GM12878 (cell line): Measurements from ENCODE around the gene GSTM2. TPM values are rescaled to one million over a fixed set of nuclear protein-coding genes. Genes with fewer than 3 reads are reported as not detected.

Source experiments
- ATAC-seq: fragments of 200-7000 bp; cut with Tn5 transposase; 3 replicates; pipeline ENCODE4 v1.9.1; 2020; ENCODE audit warnings: mild to moderate bottlenecking, moderate library complexity
- BruUV-seq: library from RNA; stranded (reverse); fragments of 400-500 nt; replicated peaks from 2 replicates; lab custom pipeline; 2021; lab: Mats Ljungman, UMichigan
- CTCF ChIA-PET: fragments of 300-600 bp; sonication (Branson Sonifier 250); formaldehyde crosslinking; extraction: SDS; loops from one replicate; lab custom pipeline; 2021; ENCODE audit warnings: inconsistent platforms; lab: Yijun Ruan, JAX
- POLR2A ChIA-PET: fragments of 350-600 bp; formaldehyde crosslinking; extraction: SDS; loops from one replicate; lab custom pipeline; 2021; ENCODE audit warnings: inconsistent platforms; lab: Charles Lee
- RAD21 ChIA-PET: fragments of 300-600 bp; sonication (Branson Sonifier 250); formaldehyde crosslinking; loops from one replicate; lab custom pipeline; 2023; ENCODE audit warnings: antibody characterized with exemption; ENCODE audit not compliant: unreplicated experiment; lab: Charles Lee
- SMC1A ChIA-PET: fragments of 300-600 bp; sonication (Branson Sonifier 250); formaldehyde crosslinking; loops from one replicate; lab custom pipeline; 2023; ENCODE audit not compliant: unreplicated experiment, uncharacterized antibody; lab: Charles Lee
- DNase-seq: peaks from one replicate; pipeline ENCODE4 v3.0.0-alpha.2; 2011; ENCODE audit warnings: low read depth, low spot score
- FAIRE-seq: peaks from 3 replicates; lab custom pipeline; 2011; peaks lifted over from hg19 to GRCh38; lab: Jason Lieb, UNC
- H2AFZ ChIP-seq: 2 replicates; pipeline ENCODE4 v1.6.0; 2011; ENCODE audit warnings: low read depth, low read length, control low read depth; ENCODE audit not compliant: control insufficient read depth
- H3K27ac ChIP-seq: 2 replicates; pipeline ENCODE4 v1.5.1; 2011; ENCODE audit warnings: control low read depth; ENCODE audit not compliant: control insufficient read depth, insufficient read depth
- H3K27me3 ChIP-seq, 2 experiments: replicated peaks in 1 of 2; 2 replicates each; pipeline versions ENCODE4 v1.6.0 to v1.6.1; 2011; ENCODE audit warnings: low read length in 1 of 2; ENCODE audit not compliant: control insufficient read depth in 2 of 2, insufficient read depth in 2 of 2
- H3K36me3 ChIP-seq, 2 experiments: 2 replicates each; pipeline ENCODE4 v1.5.1; 2011; ENCODE audit warnings: low read length in 1 of 2; ENCODE audit not compliant: control insufficient read depth in 2 of 2, insufficient read depth in 2 of 2
- H3K4me1 ChIP-seq: 2 replicates; pipeline ENCODE4 v1.6.1; 2011; ENCODE audit warnings: mild to moderate bottlenecking, low read length, moderate library complexity, mixed read lengths; ENCODE audit not compliant: control insufficient read depth, insufficient read depth
- H3K4me2 ChIP-seq: 2 replicates; pipeline ENCODE4 v1.6.0; 2011; ENCODE audit warnings: control low read depth; ENCODE audit not compliant: control insufficient read depth, insufficient read depth
- H3K4me3 ChIP-seq: fragments of 200-600 bp; sonication (generic); 2 replicates; pipeline ENCODE4 v1.5.1; 2016
- H3K79me2 ChIP-seq: 2 replicates; pipeline ENCODE4 v1.6.0; 2011; ENCODE audit warnings: low read length; ENCODE audit not compliant: control insufficient read depth, insufficient read depth
- H3K9ac ChIP-seq: 2 replicates; pipeline ENCODE4 v1.8.0; 2011; ENCODE audit warnings: low read length, control low read depth, mixed read lengths; ENCODE audit not compliant: control insufficient read depth, insufficient read depth
- H3K9me3 ChIP-seq: replicated peaks from 3 replicates; pipeline ENCODE4 v1.5.1; 2011; ENCODE audit warnings: mild to moderate bottlenecking, low read length; ENCODE audit not compliant: control insufficient read depth, insufficient read depth
- H4K20me1 ChIP-seq: 2 replicates; pipeline ENCODE4 v1.6.0; 2011; ENCODE audit not compliant: control insufficient read depth, insufficient read depth
- ATF2 ChIP-seq: IDR thresholded peaks from 2 replicates; pipeline ENCODE4 v1.6.1; 2012; ENCODE audit warnings: low read length, inconsistent platforms
- BCL11A ChIP-seq: IDR thresholded peaks from 2 replicates; pipeline ENCODE4 v1.6.1; 2011; ENCODE audit warnings: low read depth, low read length
- BCL3 ChIP-seq: IDR thresholded peaks from 2 replicates; pipeline ENCODE4 v1.6.1; 2011; ENCODE audit warnings: borderline replicate concordance, low read depth, mild to moderate bottlenecking, moderate library complexity, low read length; ENCODE audit not compliant: insufficient read depth, poor library complexity, severe bottlenecking
- BCLAF1 ChIP-seq: fragments of 450-650 bp; IDR thresholded peaks from 2 replicates; pipeline ENCODE4 v1.6.1; 2017; ENCODE audit warnings: antibody characterized with exemption, mild to moderate bottlenecking, moderate library complexity
- CBFB ChIP-seq: IDR thresholded peaks from 2 replicates; pipeline ENCODE4 v1.6.1; 2016; ENCODE audit warnings: antibody characterized with exemption, low read depth
- CHD2 ChIP-seq: IDR thresholded peaks from 2 replicates; pipeline ENCODE4 v1.6.1; 2011; ENCODE audit warnings: low read depth, low read length, improper control_type of control experiment, borderline replicate concordance
- CREB1 ChIP-seq: IDR thresholded peaks from 2 replicates; pipeline ENCODE4 v1.6.1; 2012; ENCODE audit warnings: low read depth, mild to moderate bottlenecking, inconsistent platforms
- ELK1 ChIP-seq: IDR thresholded peaks from 2 replicates; pipeline ENCODE4 v1.6.1; 2012; ENCODE audit warnings: low read depth, low read length, improper control_type of control experiment
- GABPA ChIP-seq: IDR thresholded peaks from 2 replicates; pipeline ENCODE4 v1.6.1; 2014; ENCODE audit warnings: antibody characterized with exemption, low read depth, mild to moderate bottlenecking, inconsistent platforms
- KDM1A ChIP-seq: fragments of 200-600 bp; sonication (generic); IDR thresholded peaks from 2 replicates; pipeline ENCODE4 v1.6.1; 2016; ENCODE audit warnings: borderline replicate concordance
- PKNOX1 ChIP-seq: fragments of 450-650 bp; IDR thresholded peaks from 2 replicates; pipeline ENCODE4 v1.6.1; 2016; ENCODE audit warnings: mild to moderate bottlenecking
- POLR2A ChIP-seq: IDR thresholded peaks from 2 replicates; pipeline ENCODE4 v1.6.1; 2011; ENCODE audit warnings: low read depth, mild to moderate bottlenecking, low read length
- RB1 ChIP-seq: fragments of 450-650 bp; formaldehyde crosslinking; IDR thresholded peaks from 2 replicates; pipeline ENCODE4 v1.6.1; 2017; ENCODE audit warnings: mild to moderate bottlenecking, borderline replicate concordance
- RFX5 ChIP-seq: IDR thresholded peaks from 2 replicates; pipeline ENCODE4 v1.6.1; 2011; ENCODE audit warnings: low read depth, low read length, improper control_type of control experiment
- RUNX3 ChIP-seq: IDR thresholded peaks from 2 replicates; pipeline ENCODE4 v1.6.1; 2012; ENCODE audit warnings: low read length, inconsistent platforms
- SMC3 ChIP-seq: IDR thresholded peaks from 2 replicates; pipeline ENCODE4 v1.6.1; 2011; ENCODE audit warnings: low read length, improper control_type of control experiment, borderline replicate concordance
- SREBF2 ChIP-seq: IDR thresholded peaks from 2 replicates; pipeline ENCODE4 v1.6.1; 2012; ENCODE audit warnings: mild to moderate bottlenecking, low read length
- STAT1 ChIP-seq: fragments of 450-650 bp; conservative IDR thresholded peaks from 2 replicates; pipeline ENCODE4 v1.6.1; 2014; ENCODE audit warnings: antibody characterized with exemption, mild to moderate bottlenecking
- WGBS: methylation state at CpG from one replicate; pipeline ENCODE4 v1.1.6; 2016; ENCODE audit warnings: low lambda C conversion rate; ENCODE audit not compliant: insufficient replicate concordance, insufficient coverage; ENCODE audit errors: missing lambda C conversion rate; 5-methylcytosine and 5-hydroxymethylcytosine counted together
- in situ Hi-C: fragments of 300-500 bp; cut with MboI; formaldehyde crosslinking; loops from 9 replicates; pipeline ENCODE4 v1.14.3; 2018; ENCODE audit warnings: mixed read lengths
- intact Hi-C: fragments of 100-400 bp; cut with micrococcal nuclease; formaldehyde crosslinking; loops from one replicate; pipeline ENCODE4 v1.14.2; 2022; ENCODE audit not compliant: unreplicated experiment
- polyA plus RNA-seq, 11 experiments: library from polyadenylated mRNA; depleted of rRNA in 4 of 11; unstranded in 6 of 11; stranded (reverse) in 5 of 11; fragments of >200 nt; fragmentation: Nextera tagmentation in 4 of 11; fragmentation: Illumina TruSeq in 1 of 11; extraction: Ambion mirVana in 4 of 11; extraction: Trizol in 1 of 11; gene quantifications; 1 replicate in 1 of 11; 2 replicates in 10 of 11; pipeline versions ENCODE4 v1.2.1 to v1.2.3, GENCODE V29; 2011 to 2016; ENCODE audit warnings: inconsistent platforms in 2 of 11, missing spikeins in 2 of 11, low read depth in 1 of 11
- total RNA-seq, 4 experiments: library from RNA; depleted of rRNA in 3 of 4; stranded (reverse); fragments of >200 nt in 3 of 4; fragmentation: Illumina TruSeq in 1 of 4; extraction: Trizol in 1 of 4; gene quantifications; 2 replicates each; pipeline versions ENCODE4 v1.2.1 to v1.2.3, GENCODE V29; 2013 to 2021

Gene GSTM2
- total and polyA plus RNA-seq, 10 of the 15 experiments (the other 5 are each of a cell fraction or from before 2014, with no cell fraction given): 8.3 to 32.3 (median 20.2) TPM

- no peak for TF ChIP-seq ATF2
- TF ChIP-seq GABPA: no peak
- TF ChIP-seq CBFB: no peak
- TF ChIP-seq RFX5: no peak
- TF ChIP-seq BCL3: no peak
- TF ChIP-seq PKNOX1: no peak
- TF ChIP-seq KDM1A: no peak
Measured at GRCh38 chr1:109712321-109712864, 44.5 kb downstream of the GSTM2 start (continued).

GRCh38 chr1:109713636-109714035 is 45.8 kb downstream of the GSTM2 start:
- Histone ChIP-seq H3K4me3 (no peak overlapping the region), H3K9ac (no peak overlapping the region), H3K4me2 (no peak overlapping the region), H3K9me3 (no peaks in the 10 kb centered on the region; the same call in 1 of the 3 replicates), H3K27me3 (no peaks in the 10 kb centered on the region), H4K20me1 (no peaks in the 10 kb centered on the region), H3K27ac (no peak overlapping the region), H3K36me3 (no peaks in the 10 kb centered on the region), H3K79me2 (no peaks in the 10 kb centered on the region), H3K4me1 (no peaks in the 10 kb centered on the region), H2AFZ (no peak overlapping the region)
- CTCF ChIA-PET: no interaction called here
- 26% methylated on average over 5 of the region's 5 CpGs for WGBS
- RAD21 ChIA-PET: no interaction called here
- FAIRE-seq (no peak), ATAC-seq (no peak), DNase-seq (no peak)
- SMC1A ChIA-PET: no interaction called here
- intact Hi-C loops (no loop called here), in situ Hi-C loops (no loop called here)
- POLR2A ChIA-PET: no interaction called here
- no TSS peak for BruUV-seq
- TF ChIP-seq STAT1 (no peak), BCLAF1 (no peak), RB1 (no peak), ELK1 (no peak), CHD2 (no peak), BCL11A (no peak), CREB1 (no peak), POLR2A (no peak), SREBF2 (no peak), RUNX3 (no peak), SMC3 (no peak)
